HL-60 (cell line): Measurements from ENCODE around the gene NINJ2.
"Not testable (repeated sequence)": the region's sequence is repeated elsewhere in the genome, so short reads cannot be mapped to it uniquely, and the experiment has no call there.

Experiments
- DNase-seq, 2 experiments: peaks; one replicate each; pipeline ENCODE4 v3.0.0-alpha.2; 2010 to 2020; ENCODE audit warnings: low read depth in 1 of 2, low spot score in 1 of 2
- H3K27ac ChIP-seq: fragments of 250-450 bp; sonication (Bioruptor Pico); replicated peaks from 2 replicates; pipeline ENCODE4 v1.5.1; 2020; ENCODE audit warnings: mild to moderate bottlenecking, moderate library complexity
- H3K27me3 ChIP-seq: fragments of 250-450 bp; sonication (Bioruptor Pico); 2 replicates; pipeline ENCODE4 v1.5.1; 2021; ENCODE audit warnings: mild to moderate bottlenecking, moderate library complexity; ENCODE audit not compliant: insufficient read depth, poor library complexity, severe bottlenecking
- H3K4me3 ChIP-seq: replicated peaks from 2 replicates; pipeline ENCODE4 v1.5.1; 2011; ENCODE audit warnings: mild to moderate bottlenecking, control low read depth, low read length; ENCODE audit not compliant: insufficient read depth
- GABPA ChIP-seq: IDR thresholded peaks from 2 replicates; pipeline ENCODE4 v1.6.1; 2012; ENCODE audit warnings: low read depth
- POLR2AphosphoS5 ChIP-seq: IDR thresholded peaks from 2 replicates; pipeline ENCODE4 v1.6.1; 2012; ENCODE audit warnings: low read depth
- SPI1 ChIP-seq: IDR thresholded peaks from 2 replicates; pipeline ENCODE4 v1.6.1; 2012; ENCODE audit warnings: low read depth, mild to moderate bottlenecking, borderline replicate concordance
- TF ChIP-seq, protein P1 (sequence below): IDR thresholded peaks from 2 replicates; pipeline ENCODE4 v1.6.1; 2012; ENCODE audit warnings: low read depth; ENCODE audit not compliant: insufficient replicate concordance
- TF ChIP-seq, protein P2 (sequence below): IDR thresholded peaks from one replicate; pipeline ENCODE4 v1.5.1; 2011; ENCODE audit warnings: low read length, control low read depth, inconsistent platforms; ENCODE audit not compliant: insufficient read depth

The NINJ2 gene

DNA sequence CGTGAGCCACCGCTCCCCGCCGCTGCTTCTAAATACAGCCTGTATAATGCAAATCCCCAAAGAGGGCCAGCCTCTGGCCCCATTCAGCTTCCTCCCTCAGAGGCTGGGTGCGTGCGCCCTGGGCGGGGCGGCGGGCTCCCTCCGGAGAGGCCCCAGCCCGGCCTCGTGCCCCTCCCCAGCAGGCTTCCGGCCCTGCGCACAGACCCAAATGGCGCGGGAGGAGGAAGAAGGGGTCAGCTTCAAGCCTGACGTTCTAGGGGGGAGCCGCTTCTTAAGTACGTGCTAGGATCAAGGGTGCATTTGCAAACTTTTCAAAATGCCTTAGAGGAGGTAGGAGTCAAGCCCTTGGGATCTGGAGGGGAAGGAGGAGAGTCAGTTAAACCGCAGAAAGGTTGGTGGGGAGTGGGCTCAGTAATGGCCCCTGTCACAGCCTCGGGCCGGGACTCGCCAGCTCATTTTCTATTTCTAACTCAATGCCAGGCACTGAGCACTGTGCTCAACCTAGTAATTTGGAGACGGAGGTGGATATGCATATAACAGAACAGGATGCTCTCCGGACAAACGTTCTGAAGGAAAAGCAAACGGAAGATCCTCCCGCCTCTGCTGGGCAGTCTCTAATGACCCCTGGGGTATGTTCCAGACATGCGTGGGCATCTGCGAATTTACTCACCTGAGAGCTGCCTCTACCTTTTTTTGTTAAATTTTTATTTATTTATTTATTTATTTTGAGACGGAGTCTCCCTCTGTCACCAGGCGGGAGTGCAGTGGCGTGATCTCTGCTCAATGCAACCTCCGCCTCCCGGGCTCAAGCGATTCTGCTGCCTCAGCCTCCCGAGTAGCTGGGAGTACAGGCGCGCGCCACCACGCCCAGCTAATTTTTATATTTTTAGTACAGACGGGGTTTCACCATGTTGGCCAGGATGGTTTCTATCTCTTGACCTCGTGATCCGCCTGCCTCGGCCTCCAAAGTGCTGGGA lies 32.3 kb downstream of the NINJ2 start:
- Histone ChIP-seq H3K27me3 (no peaks in the 10 kb centered on the region), H3K27ac (peak overlapping the region; percentile 86), H3K4me3 (peak overlapping the region; percentile 46)
- TF ChIP-seq, protein P1, sequence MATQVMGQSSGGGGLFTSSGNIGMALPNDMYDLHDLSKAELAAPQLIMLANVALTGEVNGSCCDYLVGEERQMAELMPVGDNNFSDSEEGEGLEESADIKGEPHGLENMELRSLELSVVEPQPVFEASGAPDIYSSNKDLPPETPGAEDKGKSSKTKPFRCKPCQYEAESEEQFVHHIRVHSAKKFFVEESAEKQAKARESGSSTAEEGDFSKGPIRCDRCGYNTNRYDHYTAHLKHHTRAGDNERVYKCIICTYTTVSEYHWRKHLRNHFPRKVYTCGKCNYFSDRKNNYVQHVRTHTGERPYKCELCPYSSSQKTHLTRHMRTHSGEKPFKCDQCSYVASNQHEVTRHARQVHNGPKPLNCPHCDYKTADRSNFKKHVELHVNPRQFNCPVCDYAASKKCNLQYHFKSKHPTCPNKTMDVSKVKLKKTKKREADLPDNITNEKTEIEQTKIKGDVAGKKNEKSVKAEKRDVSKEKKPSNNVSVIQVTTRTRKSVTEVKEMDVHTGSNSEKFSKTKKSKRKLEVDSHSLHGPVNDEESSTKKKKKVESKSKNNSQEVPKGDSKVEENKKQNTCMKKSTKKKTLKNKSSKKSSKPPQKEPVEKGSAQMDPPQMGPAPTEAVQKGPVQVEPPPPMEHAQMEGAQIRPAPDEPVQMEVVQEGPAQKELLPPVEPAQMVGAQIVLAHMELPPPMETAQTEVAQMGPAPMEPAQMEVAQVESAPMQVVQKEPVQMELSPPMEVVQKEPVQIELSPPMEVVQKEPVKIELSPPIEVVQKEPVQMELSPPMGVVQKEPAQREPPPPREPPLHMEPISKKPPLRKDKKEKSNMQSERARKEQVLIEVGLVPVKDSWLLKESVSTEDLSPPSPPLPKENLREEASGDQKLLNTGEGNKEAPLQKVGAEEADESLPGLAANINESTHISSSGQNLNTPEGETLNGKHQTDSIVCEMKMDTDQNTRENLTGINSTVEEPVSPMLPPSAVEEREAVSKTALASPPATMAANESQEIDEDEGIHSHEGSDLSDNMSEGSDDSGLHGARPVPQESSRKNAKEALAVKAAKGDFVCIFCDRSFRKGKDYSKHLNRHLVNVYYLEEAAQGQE = no peak
- TF ChIP-seq SPI1 (peak; percentile 10; the same call in 1 of the 2 replicates), POLR2AphosphoS5 (peak; percentile 80), GABPA (no peak)
- TF ChIP-seq, protein P2, sequence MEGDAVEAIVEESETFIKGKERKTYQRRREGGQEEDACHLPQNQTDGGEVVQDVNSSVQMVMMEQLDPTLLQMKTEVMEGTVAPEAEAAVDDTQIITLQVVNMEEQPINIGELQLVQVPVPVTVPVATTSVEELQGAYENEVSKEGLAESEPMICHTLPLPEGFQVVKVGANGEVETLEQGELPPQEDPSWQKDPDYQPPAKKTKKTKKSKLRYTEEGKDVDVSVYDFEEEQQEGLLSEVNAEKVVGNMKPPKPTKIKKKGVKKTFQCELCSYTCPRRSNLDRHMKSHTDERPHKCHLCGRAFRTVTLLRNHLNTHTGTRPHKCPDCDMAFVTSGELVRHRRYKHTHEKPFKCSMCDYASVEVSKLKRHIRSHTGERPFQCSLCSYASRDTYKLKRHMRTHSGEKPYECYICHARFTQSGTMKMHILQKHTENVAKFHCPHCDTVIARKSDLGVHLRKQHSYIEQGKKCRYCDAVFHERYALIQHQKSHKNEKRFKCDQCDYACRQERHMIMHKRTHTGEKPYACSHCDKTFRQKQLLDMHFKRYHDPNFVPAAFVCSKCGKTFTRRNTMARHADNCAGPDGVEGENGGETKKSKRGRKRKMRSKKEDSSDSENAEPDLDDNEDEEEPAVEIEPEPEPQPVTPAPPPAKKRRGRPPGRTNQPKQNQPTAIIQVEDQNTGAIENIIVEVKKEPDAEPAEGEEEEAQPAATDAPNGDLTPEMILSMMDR = no peak
- DNase-seq = peak; percentile 74 to 84

DNA sequence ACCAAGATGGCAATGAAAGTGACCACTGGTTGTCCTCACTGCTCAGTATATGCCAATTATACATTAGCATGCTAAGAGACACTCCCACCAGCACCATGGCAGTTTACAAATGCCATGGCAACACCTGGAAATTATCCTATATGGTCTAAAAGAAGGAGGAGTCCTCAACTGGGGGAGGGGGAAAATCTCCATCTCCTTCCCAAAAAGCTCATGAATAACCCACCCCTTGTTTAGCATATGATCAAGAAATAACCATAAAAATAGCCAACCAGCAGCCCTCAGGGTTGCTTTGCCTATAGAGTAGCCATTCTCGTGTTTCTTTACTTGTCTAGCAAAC lies 34.5 kb downstream of the NINJ2 start:
- not testable (repeated sequence) for H3K27ac ChIP-seq

DNA sequence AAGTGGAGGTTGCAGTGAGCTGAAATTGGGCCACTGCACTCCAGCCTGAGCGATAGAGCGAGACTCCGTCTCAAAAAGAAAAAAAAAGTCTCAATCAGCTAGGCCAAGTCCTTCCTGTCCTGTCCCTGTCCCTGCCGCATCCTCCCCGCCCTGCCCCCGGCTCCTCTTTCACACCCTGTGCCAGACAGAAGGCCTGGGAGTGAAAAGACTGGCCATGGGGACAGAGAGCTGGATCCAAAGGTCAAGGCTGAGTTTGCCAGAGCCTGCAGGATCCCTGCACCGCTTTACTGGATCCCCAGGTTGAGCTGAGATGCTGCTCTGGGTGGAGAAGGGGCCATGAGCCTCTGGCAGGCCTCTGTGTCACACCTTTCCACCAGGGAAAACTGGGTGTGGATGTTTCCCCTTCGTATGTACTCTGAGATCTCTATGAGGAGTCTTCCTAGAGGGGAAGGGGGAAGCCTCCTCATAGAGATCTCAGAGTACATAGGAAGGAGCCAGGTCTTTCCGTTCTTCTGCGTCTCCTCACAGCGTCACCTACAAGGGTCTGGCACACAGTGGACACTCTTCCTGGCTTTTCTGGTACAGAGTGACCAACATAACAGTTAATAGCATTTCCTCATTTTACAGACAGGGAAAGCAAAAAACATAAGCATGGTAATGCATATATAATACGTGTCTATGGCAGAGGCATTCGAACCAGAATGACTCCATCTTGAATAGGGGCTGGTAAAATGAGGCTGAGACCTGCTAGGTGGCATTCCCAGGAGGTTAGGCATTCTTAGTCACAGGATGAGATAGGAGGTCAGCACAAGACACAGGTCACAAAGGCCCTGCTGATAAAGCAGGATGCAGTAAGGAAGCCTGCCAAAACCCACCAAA lies 35.1 kb downstream of the NINJ2 start:
- Histone ChIP-seq H3K27ac (no peak overlapping the region), H3K27me3 (no peaks in the 10 kb centered on the region), H3K4me3 (no peak overlapping the region)
- no peak for DNase-seq
- TF ChIP-seq POLR2AphosphoS5 (no peak), GABPA (no peak), SPI1 (no peak)
- TF ChIP-seq, protein P2 = no peak
- TF ChIP-seq, protein P1 = no peak

More for the DNA sequence above, 34.5 kb downstream of the NINJ2 start:
- not testable (repeated sequence) for H3K27me3 ChIP-seq, DNase-seq, H3K4me3 ChIP-seq

DNA sequence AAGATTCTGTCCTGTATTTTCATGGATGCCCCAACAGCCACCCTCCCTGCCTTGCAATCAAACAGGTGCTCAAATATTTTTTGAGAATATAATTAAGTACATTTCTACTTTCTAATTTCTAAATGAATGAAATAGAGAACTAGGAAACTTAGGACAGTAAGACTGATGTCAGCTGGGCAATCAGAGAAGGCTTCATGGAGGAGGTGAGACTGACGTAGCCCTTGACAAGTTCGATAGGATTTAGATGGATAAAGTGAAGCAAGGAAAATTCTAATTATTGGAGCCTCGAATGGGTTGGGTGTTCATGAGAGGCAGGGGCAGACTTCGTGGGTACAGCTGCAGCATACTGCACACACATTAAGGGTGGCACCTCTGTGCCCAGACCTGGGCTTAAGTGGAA lies 36.0 kb downstream of the NINJ2 start:
- TF ChIP-seq, protein P1 = no peak
- TF ChIP-seq SPI1 = no peak
- TF ChIP-seq POLR2AphosphoS5 = no peak
- TF ChIP-seq, protein P2 = no peak
- no peak for TF ChIP-seq GABPA
- no peak for DNase-seq
- Histone ChIP-seq H3K27me3 (no peaks in the 10 kb centered on the region), H3K27ac (no peak overlapping the region), H3K4me3 (no peak overlapping the region)
